Activated CD8-positive, alpha-beta memory T cell treated with anti-CD3 and anti-CD28 coated beads for 4 hours (primary cell): ENCODE data around the gene C1S.
"Not testable (repeated sequence)": the region's sequence is repeated elsewhere in the genome, so short reads cannot be mapped to it uniquely, and the experiment has no call there.

Experiments
- DNase-seq, 2 donors: peaks; one replicate each; pipeline ENCODE4 v3.0.0-alpha.2; 2020; ENCODE audit warnings: low read depth in 2 of 2

Gene C1S

DNA sequence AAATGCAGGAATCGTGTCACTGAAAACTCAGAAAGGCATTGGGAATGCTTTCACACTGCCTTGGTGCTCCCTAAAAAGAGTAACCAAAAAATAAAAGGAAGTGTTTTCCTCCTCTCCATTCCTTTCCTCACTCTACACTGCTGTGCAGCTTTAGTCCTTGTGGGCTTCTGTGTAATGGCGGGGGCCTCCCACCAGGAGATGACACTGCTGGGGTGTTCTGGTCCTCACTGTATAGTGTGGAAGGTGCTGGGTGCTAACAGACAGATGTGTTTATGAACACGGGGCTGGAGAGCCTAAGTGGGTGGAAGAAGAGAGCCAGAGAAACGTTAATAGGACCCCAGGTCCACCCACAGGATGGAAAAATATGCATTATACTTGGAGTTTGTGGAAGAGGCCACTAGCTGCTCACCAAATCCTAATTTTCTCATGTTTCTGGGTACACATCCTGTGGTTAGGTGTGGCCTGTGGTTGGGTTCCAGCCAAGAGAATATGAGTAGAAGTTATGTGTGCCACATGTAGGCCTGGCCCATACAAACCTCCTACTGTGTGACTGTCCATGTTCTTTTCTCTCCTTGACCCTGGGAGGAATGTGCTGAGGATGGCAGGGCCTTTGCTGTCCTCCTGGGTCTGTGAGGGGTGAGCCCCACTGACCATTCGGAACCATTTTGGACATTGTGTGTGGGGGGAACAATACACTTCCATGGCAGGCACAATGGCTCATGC is 14.0 kb upstream of the C1S start:
- DNase-seq: no peak

DNA sequence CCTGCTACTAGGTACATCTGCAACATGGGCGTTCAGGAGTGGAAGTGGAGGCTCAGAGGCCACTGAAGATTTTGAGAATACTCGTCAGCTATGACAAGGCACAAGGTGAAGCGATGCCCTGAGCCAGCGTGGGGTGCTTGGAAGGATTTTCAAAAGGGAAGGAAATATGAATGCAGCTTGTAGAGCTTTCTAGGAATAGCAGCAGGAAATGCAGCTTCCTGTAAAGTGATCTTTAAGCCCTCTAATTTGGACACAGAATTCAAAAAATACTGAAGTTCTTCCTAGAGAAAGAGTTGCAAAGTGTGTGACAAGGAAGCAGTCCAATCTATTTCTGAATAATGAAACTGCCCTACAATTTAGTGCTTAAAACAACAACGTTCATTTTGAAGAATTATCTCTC is 13.2 kb upstream of the C1S start:
- DNase-seq: no peak

GRCh38 chr12:7049445-7049951 is 11.0 kb upstream of the C1S start:
- DNase-seq: not testable (repeated sequence)

- DNase-seq: not testable (repeated sequence)
Observed at GRCh38 chr12:7049973-7050372, 10.5 kb upstream of the C1S start.

- no peak for DNase-seq
Observed at GRCh38 chr12:7054925-7055324, 5.6 kb upstream of the C1S start.

- DNase-seq: not testable (repeated sequence)
Observed at GRCh38 chr12:7055736-7056135, 4.8 kb upstream of the C1S start.

DNA sequence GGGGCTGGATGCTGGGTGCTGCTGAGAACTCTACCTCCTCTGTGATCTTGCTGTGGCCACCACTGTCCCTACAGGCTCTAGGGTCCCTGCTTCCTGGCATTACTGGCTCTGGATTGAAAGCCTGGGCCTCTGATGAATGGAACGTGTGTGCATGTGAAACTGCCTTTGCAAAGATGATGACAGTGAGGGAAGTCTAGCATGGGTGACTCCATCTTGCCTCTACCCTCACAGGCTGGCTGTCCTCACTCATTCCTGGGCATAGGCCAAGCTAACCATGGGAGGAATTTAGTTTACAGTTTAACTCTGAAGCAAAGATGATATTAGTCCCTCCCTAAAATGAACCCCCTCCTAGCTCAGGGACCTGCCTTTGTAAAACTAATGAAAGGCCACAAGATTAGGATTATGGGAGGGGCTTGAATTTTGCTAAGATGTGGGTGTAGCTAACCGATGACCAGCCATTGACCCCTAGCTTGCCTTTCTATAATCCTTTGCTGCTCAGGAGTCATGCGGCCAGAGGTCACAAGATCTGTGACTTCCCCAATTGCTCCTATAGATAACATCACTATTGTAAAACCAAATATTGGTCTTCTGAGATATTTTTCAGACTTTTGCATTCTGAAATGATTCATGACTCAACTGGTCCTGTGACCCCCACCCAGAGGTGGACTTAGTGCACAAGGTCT is 2.2 kb upstream of the C1S start:
- DNase-seq: no peak

GRCh38 chr12:7058850-7059395 is 1.6 kb upstream of the C1S start:
- no peak for DNase-seq

DNA sequence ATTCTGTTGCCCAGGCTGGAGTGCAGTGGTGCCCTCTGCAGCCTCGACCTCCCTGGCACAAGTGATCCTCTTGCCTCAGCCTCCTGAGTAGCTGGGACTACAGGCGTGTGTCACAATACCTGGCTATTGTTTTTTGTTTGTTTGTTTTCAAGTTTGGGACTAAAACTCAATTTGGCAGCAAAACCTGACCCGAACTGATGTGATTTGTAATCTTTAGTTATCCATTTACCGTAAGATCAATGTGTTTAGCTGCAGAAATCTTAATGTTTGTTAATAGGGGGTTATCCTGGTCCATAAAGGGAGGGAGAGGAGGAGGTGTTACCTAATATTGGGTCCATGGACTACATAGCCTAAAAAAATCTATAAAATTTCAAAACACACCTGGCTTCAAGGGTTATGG is 738 bp upstream of the C1S start:
- no peak for DNase-seq

DNA sequence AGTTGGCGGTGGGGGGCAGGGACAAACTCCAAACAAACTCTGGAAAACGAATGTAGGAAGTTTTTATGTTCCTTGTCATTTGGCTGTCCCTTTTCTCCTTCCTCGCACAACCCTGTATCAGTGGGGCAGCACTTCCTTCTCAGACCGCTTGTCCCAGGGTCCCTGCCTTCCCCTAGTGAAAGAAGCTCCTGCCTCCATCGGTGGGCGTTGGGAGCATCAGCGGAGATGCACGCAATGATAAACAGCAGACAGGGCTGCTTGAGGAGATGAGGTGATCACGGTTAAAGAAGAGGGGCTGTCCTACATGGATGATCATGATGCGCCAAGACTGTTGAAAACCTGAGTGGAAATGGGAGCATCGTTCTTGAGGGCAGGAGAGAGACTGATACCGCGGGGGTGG is 620 bp downstream of the C1S start:
- no peak for DNase-seq

DNA sequence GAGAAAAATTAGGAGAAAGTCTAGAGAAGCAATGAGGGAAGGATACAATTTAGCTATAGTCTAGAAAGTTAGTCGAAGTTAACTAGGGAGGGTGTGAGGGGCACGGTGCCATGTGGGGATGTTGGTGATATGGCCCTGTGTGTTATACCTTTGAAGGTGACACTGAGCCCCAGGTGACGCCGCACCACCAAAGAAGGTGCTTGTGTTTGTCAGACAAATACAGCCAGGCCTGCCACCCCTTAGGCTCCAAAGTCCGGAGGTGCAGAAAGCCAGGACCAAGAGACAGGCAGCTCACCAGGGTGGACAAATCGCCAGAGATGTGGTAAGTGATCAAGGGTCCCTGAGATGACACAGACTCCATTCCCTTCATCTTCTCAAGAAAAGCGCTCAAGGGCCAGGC is 1.1 kb downstream of the C1S start:
- no peak for DNase-seq

DNA sequence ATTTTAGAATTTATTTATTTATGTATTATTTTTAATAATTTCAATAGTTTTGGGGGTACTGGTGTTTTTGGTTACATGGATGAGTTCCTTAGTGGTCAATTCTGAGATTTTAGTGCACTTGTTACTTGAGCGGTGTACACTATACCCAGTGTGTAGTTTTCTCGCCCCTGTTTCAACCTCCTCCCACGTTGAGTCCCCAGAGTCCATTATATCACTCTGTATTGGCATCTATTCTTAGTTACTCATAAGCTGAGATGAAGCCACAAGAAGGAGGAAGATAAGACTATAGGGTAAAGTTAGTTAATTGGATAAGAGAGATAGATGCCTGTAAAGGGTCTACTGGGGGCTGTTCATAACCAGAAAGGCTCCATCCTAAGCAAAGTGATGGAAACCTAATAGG is 4.0 kb downstream of the C1S start:
- DNase-seq: no peak

- no peak for DNase-seq
Observed at GRCh38 chr12:7065073-7065623, 4.6 kb downstream of the C1S start.

DNA sequence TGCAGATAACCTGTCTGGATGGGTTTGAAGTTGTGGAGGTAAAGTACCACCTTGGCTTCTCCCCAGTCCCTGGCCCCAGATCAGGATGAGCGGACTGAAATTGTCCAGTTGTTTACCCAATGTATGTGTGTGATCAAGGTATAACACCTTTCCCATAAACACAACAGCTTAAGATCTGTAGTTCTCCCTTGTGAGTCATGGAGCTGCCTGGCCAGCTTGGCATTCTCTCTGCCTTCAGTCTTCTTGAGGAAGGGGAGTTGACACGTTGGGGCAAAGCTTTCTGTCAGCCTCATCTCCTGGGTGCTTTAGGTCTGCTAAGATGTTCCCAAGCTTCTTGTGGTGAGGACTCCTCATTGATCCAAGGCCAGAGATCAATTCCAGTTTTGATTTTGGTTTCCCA is 6.1 kb downstream of the C1S start:
- no peak for DNase-seq

DNA sequence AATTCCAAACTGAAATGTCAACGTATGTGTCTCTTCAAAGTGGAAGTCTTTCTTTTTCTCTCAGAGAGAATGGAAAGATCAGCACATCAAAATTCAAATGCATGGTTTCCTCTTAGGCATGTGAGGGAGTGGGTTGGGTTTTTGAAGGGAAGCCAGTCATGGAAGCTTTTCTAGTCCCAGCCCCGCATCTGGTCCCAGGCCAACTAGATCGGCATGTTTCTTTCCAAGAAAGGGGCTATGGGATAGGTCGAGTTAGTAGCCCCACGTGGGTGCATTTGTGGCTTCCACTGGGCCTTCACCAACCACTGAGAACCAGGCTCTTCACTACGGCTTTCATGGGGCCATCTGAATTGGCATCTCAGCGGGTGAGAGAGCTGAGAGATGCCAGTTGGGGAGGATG is 6.6 kb downstream of the C1S start:
- no peak for DNase-seq

- no peak for DNase-seq
Observed at GRCh38 chr12:7068240-7068993, 7.9 kb downstream of the C1S start.

- DNase-seq: no peak
Observed at GRCh38 chr12:7068994-7069346, 8.5 kb downstream of the C1S start.

- no peak for DNase-seq
Observed at GRCh38 chr12:7069386-7069785, 8.9 kb downstream of the C1S start.

GRCh38 chr12:7072035-7072434 is 11.5 kb downstream of the C1S start:
- no peak for DNase-seq

GRCh38 chr12:7072554-7072953 is 12.0 kb downstream of the C1S start:
- DNase-seq: no peak

DNA sequence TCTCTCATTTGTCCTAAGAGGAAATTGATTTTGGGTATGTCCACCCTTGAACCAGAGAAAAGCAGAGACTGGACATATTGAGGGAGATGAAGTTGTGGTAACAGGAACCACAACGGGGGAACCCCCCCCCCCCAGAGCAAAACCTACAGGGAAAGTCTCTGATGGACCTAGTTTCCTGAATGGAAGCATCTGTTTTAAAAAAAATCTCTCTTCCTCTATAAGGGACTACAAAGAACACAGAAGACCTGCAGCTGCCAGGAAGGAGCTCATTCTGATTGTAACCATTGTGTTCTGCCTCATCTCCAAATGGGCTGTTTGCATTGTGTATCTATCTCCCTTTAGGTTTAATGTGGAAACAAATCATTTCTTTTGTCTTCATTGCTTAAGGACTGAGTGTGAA is 13.4 kb downstream of the C1S start:
- DNase-seq: no peak

- DNase-seq: no peak
Observed at GRCh38 chr12:7075518-7075917, 15.0 kb downstream of the C1S start.
